Measurements from ENCODE around the gene ARMC2. TPM values are rescaled to one million over a fixed set of nuclear protein-coding genes. Genes with fewer than 3 reads are reported as not detected.

The ARMC2 gene
- total and polyA plus RNA-seq, 8 donors: 7.8 to 30.0 (median 24.9) TPM

DNA sequence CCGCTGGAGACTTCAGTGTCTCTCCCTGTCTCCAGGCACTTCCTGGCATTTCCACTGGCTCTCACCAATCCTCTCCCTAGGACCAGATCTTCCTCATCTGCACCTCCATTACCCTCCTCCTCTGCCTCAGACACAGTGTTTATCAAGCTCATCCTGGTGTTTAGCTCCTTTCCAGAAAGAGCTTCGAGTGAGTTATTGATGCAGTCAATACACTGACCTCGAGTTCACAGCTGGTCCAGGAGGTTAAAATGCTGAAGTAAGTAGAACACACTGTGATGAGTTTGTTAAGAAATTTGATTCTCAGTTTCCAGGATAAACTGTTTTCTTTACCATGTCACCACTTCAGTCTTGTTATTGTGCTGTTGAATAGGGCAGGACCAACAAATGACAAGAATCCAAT, 42.1 kb upstream of the ARMC2 start:
- Histone ChIP-seq H3K36me3 (no peaks in the 10 kb centered on the region), H3K9me3 (no peaks in the 10 kb centered on the region), H3K27ac (no peak overlapping the region), H3K4me3 (no peak overlapping the region), H3K4me1 (peaks cover 8 to 11% of the 10 kb centered on the region in 2 donors), H3K27me3 (no peaks in the 10 kb centered on the region)
- DNase-seq: no peak
- ATAC-seq: no peak
- intact Hi-C loops (cut with DNase I): no loop called here
- TF ChIP-seq, protein P1, sequence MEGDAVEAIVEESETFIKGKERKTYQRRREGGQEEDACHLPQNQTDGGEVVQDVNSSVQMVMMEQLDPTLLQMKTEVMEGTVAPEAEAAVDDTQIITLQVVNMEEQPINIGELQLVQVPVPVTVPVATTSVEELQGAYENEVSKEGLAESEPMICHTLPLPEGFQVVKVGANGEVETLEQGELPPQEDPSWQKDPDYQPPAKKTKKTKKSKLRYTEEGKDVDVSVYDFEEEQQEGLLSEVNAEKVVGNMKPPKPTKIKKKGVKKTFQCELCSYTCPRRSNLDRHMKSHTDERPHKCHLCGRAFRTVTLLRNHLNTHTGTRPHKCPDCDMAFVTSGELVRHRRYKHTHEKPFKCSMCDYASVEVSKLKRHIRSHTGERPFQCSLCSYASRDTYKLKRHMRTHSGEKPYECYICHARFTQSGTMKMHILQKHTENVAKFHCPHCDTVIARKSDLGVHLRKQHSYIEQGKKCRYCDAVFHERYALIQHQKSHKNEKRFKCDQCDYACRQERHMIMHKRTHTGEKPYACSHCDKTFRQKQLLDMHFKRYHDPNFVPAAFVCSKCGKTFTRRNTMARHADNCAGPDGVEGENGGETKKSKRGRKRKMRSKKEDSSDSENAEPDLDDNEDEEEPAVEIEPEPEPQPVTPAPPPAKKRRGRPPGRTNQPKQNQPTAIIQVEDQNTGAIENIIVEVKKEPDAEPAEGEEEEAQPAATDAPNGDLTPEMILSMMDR (IDR thresholded peaks at IDR 0.05): no peak

DNA sequence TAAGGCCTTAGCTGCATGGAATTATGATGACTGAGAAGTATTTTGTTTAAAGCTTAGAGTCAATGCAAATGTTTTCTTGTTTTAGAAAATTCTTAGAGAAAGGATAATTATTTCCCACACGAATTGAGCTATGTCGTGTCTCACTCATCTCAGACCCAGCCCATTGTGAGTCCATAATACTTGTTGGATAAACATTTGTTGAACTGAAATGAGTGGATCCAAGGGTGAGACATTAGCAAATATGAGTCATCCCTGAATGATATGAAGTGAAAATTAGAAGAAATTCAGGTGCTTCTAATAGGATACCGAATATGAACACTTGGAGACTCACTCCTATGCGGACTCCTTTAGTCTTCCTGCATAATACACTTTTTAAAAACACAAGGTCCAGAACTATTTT, 41.6 kb upstream of the ARMC2 start:
- ATAC-seq (no peak), DNase-seq (no peak)
- Histone ChIP-seq H3K36me3 (no peaks in the 10 kb centered on the region), H3K27me3 (no peaks in the 10 kb centered on the region), H3K9me3 (no peaks in the 10 kb centered on the region), H3K4me1 (peaks cover 8% of the 10 kb centered on the region in 2 donors), H3K27ac (no peak overlapping the region), H3K4me3 (no peak overlapping the region)
- TF ChIP-seq, protein P1 (IDR thresholded peaks at IDR 0.05): no peak
- intact Hi-C loops (cut with DNase I): no loop called here

DNA sequence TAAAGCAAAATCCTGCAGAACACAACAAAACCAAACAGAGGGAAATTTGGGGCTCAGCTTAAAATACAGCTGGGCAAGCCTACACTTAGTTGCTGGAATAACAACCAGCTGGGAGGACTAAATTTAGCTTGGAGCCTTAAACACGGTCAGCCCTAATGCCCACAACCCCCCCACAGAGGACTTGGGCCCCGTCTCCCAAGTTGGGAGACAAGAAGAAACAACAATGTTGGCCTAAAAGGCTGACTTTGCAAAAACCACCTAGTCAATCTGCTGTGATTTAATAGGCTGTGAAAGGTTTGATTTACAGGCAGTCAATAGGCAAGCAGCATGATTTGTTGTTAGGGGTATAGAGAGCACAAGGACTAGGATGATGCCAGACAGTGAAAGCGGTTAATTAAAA, 40.3 kb upstream of the ARMC2 start:
- Histone ChIP-seq H3K4me3 (no peak overlapping the region), H3K36me3 (no peaks in the 10 kb centered on the region), H3K4me1 (peaks cover 5 to 8% of the 10 kb centered on the region in 2 donors), H3K9me3 (no peaks in the 10 kb centered on the region), H3K27me3 (no peaks in the 10 kb centered on the region), H3K27ac (no peak overlapping the region)
- intact Hi-C loops (cut with DNase I): no loop called here
- TF ChIP-seq, protein P1 (IDR thresholded peaks at IDR 0.05): no peak
- DNase-seq (no peak), ATAC-seq (no peak)

DNA sequence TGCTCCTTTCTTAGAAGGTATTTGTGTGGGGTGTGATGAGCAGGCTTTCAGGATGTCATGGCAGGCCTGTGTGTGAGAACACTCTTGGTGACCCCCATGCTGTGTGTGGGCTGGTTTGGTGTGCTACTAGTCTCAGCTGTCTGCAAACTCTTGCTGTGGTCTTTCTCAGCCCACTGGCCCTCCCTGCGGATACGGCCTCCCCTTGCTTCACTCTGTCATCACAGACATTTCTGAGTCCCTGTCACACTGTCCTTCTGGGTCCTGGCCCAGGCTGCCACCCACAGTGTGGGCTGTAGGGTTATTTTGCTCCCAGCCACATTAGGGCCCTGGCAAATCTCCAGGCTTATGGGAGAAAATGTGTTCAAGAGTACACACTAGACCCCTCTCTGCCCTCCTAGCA, 39.0 kb upstream of the ARMC2 start:
- Histone ChIP-seq H3K4me1 (peaks cover 5 to 8% of the 10 kb centered on the region in 2 donors), H3K27me3 (no peaks in the 10 kb centered on the region), H3K4me3 (no peak overlapping the region), H3K9me3 (peaks cover 0 to 1% of the 10 kb centered on the region in 2 donors), H3K36me3 (no peaks in the 10 kb centered on the region), H3K27ac (no peak overlapping the region)
- ATAC-seq (no peak), DNase-seq (no peak)
- TF ChIP-seq, protein P1 (IDR thresholded peaks at IDR 0.05): no peak
- intact Hi-C loops (cut with DNase I): no loop called here

DNA sequence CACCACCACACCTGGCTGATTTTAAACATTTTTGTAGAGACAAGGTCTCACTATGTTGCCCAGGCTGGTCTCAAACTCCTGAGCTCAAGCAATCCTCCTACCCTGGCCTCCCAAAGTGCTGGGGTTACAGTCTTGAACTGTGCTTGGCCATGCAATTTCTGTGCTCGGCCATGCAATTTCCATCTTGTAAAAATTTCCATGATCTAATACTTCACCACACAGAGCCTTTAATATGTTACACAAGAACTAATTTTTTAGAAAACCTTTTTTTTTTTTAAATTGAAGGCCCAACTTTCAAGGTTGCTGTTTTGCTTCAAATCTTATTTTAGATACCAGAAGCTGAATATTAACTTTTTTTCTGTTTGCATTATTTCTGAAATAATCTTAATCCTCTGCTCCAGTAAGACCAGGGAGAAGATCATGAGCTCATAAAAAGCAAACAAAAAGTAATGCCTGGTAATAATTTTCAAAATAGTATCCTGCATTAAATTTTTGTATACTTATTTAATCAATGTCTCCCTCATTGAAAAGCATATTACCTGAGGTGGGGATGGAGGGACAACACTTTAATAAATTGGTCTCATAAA, 38.1 kb upstream of the ARMC2 start:
- H3K4me1 ChIP-seq: peaks cover 5 to 8% of the 10 kb centered on the region in 2 donors
- DNase-seq: no peak
- H3K27me3 ChIP-seq: no peaks in the 10 kb centered on the region
- no peak overlapping the region for H3K4me3 ChIP-seq
- H3K9me3 ChIP-seq: peaks cover 0 to 1% of the 10 kb centered on the region in 2 donors
- ATAC-seq: no peak
- intact Hi-C loops (cut with DNase I): no loop called here
- H3K27ac ChIP-seq: no peak overlapping the region
- no peaks in the 10 kb centered on the region for H3K36me3 ChIP-seq
- TF ChIP-seq, protein P1 (IDR thresholded peaks at IDR 0.05): no peak
